ENCODE results near the gene HSPG2.

Gene HSPG2

GRCh38 chr1:21898326-21899200, 38.5 kb downstream of the HSPG2 start:
- DNase-seq, result no peak

GRCh38 chr1:21897844-21898243, 39.3 kb downstream of the HSPG2 start:
- no peak for DNase-seq

GRCh38 chr1:21896652-21897532, 40.2 kb downstream of the HSPG2 start:
- no peak for DNase-seq

GRCh38 chr1:21896026-21896425, 41.1 kb downstream of the HSPG2 start:
- no peak for DNase-seq

GRCh38 chr1:21894034-21894881, 42.9 kb downstream of the HSPG2 start:
- no peak for DNase-seq

- DNase-seq, result no peak
These were observed 43.9 kb downstream of the HSPG2 start for GRCh38 chr1:21893046-21893805.

- DNase-seq, result no peak
These were observed 45.3 kb downstream of the HSPG2 start for GRCh38 chr1:21891621-21892479.

- no peak for DNase-seq
These were observed 46.0 kb downstream of the HSPG2 start for GRCh38 chr1:21891081-21891480.

GRCh38 chr1:21888500-21888899, 48.6 kb downstream of the HSPG2 start:
- no peak for DNase-seq

GRCh38 chr1:21887796-21888195, 49.3 kb downstream of the HSPG2 start:
- no peak for DNase-seq

- no peak for DNase-seq
These were observed 49.8 kb downstream of the HSPG2 start for GRCh38 chr1:21887216-21887736.

- DNase-seq, result no peak
These were observed 50.5 kb downstream of the HSPG2 start for GRCh38 chr1:21886486-21887215.

- no peak for DNase-seq
These were observed 51.7 kb downstream of the HSPG2 start for GRCh38 chr1:21885236-21886037.

GRCh38 chr1:21884456-21885235, 52.5 kb downstream of the HSPG2 start:
- no peak for DNase-seq

GRCh38 chr1:21882721-21883415, 54.2 kb downstream of the HSPG2 start:
- DNase-seq, result no peak

- no peak for DNase-seq
These were observed 55.9 kb downstream of the HSPG2 start for GRCh38 chr1:21881250-21881649.

- no peak for DNase-seq
These were observed 56.5 kb downstream of the HSPG2 start for GRCh38 chr1:21880619-21880970.

All from suppressor macrophage (primary cell).